GM18909 (cell line): ENCODE results near the gene SLC16A13.
"Not testable (repeated sequence)": the region's sequence is repeated elsewhere in the genome, so short reads cannot be mapped to it uniquely, and the experiment has no call there.

Experiments used
- ATAC-seq: cut with Tn5 transposase; IDR thresholded peaks from one replicate; pipeline ENCODE4 v1.9.1; 2021; ENCODE audit warnings: mild to moderate bottlenecking; ENCODE audit not compliant: unreplicated experiment, poor library complexity

The SLC16A13 gene

DNA sequence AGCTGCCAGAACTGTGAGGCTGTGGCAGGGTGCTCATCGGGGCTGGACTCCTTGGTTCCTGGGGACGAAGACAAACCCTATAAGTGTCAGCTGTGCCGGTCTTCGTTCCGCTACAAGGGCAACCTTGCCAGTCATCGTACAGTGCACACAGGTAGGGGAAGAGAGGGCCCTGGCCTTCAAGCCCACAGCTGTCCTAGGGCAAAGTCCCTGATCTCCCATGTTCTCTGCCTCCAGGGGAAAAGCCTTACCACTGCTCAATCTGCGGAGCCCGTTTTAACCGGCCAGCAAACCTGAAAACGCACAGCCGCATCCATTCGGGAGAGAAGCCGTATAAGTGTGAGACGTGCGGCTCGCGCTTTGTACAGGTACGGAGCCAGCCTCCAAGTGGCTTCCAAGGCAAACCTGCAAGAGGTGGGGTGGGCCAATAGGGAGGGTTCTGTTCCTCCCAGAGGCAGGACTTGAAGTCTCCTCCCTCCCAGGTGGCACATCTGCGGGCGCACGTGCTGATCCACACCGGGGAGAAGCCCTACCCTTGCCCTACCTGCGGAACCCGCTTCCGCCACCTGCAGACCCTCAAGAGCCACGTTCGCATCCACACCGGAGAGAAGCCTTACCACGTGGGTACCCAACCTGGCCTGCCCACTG lies 9.2 kb upstream of the SLC16A13 start:
- no peak for ATAC-seq

- no peak for ATAC-seq
These were observed 8.5 kb upstream of the SLC16A13 start for GRCh38 chr17:7027335-7027734.

- no peak for ATAC-seq
These were observed 6.7 kb upstream of the SLC16A13 start for GRCh38 chr17:7029096-7029495.

DNA sequence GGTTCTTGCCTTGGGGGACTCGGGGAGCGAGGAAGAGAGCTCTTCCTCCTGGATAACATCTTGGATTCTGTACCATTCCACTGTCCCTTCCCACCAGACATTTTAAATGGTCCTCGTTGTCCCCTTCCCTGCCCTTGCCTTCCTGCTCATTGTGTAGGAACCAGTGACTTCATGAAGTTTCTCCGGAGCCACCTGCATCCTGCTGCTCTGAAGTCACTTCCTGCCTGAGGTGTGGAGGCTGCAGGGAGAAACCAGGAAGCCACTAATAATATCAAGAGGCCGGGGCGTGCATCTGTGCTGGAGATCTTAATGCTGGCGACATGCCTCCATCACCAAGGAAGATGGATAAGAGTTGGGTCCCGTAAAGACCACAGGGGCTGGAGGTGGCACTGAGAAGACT lies 6.2 kb upstream of the SLC16A13 start:
- no peak for ATAC-seq

- peak; percentile 11 for ATAC-seq
These were observed 742 bp upstream of the SLC16A13 start for GRCh38 chr17:7034955-7035590.

GRCh38 chr17:7038025-7038862 lies 2.4 kb downstream of the SLC16A13 start:
- ATAC-seq = no peak

DNA sequence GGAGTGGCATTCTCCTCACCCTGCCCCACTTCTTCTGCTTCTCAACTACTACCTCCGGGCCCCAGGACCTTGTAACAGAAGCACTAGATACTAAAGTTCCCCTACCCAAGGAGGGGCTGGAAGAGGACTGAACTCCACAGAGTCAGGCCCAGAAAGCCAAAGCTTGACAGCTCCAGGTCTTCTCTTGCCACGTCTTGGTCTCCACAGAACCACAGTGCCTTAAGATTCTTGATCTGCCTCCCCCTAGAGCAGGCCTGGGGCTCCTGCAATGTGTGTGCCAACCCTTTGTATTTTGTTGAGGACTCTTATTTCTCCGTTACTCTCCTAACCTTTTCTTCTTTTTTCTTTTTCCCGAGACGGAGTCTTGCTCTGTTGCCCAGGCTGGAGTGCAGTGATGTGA lies 4.0 kb downstream of the SLC16A13 start:
- no peak for ATAC-seq

DNA sequence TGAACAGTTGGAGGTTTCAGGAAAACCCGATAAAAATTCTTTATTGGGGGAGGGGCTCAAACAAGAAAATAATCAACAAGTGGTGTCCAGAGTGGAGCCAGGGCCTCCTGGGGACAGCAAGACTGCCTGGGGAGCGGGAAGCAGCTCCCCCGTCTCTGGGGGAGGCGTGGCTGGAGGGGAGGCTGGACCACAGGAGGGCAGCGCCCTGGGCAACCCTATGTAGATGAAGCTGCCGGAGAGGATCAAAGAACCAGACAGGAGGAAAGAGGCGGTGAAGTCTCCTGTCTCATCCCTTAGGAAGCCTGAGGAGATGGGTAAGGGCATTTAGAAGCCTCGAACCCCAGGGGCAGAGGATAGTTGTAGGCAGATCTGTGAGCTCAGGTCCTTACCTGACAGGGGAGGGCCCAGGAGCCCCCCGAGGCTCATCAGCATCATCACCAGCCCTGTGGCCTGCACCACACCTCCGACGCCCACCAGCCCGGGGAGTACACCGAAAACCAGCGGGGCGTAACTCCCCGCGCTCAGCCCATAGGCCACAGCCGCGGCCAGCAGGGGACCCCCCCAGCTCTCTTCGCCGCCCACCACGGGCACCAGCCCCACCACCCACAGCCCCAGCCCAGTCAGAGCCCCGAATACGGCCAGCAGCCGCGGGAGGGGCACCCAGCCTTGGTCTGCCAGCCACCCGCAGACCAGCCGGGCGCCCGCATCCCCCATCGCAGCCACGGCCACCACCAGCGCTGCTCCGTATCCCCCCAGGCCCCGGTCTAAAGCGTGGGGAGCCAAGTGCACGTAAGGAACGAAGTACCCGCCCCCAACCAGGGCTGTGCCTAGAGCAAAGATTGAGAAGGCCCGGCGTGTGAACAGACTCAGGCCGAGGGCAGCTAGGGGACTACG lies 6.0 kb downstream of the SLC16A13 start:
- ATAC-seq = no peak

GRCh38 chr17:7042501-7043181 lies 6.8 kb downstream of the SLC16A13 start:
- ATAC-seq = no peak

DNA sequence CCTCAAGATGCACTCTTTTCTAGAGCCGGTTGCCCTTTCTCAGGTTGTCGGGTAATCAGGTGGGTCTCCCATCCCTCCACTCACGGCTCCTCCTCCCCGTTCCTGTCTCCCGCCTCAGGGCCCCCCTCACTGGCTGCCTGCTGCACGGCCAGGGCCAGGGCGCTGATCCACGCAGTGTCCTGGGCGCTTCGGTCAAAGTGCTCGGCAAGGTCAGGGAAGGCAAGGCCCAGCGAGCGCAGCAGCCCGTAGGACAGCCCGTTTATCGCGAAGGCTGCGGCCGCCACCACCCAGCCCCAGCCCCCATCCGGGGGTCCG lies 7.3 kb downstream of the SLC16A13 start:
- no peak for ATAC-seq

- ATAC-seq = no peak
These were observed 7.8 kb downstream of the SLC16A13 start, which contains the start of gene SLC16A11 for GRCh38 chr17:7043497-7044198. SLC16A11 (minus strand) TSS chr17:7044092; CDS start chr17:7043513, 579 bp downstream.

DNA sequence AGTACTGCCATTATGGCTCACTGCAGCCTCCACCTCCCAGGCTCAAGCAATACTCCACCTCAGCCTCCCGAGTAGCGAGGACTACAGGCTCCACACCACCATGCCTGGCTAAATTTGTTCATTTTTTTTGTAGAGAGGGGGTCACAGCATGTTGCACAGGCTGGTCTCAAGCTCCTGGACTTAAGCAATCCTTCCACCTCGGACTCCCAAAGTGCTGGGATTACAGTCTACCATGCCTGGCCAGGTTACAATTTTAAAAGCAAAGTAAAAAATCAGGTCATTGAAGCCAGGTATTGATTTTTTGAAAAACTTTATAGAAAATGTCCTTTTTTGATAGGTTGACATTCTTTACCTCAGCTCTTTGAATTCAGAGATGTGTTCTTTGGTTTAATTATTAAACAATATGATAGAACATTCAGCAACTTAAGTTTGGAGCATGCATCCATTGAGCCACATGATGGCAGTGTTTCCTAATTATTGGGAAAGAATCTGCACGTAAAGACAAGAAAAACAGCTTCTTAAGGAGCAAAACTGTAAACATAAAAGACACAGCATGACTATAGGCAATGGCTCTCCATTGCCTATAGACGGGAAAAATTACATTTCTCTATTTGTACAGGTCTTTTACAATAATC lies 9.8 kb downstream of the SLC16A13 start:
- ATAC-seq = no peak

DNA sequence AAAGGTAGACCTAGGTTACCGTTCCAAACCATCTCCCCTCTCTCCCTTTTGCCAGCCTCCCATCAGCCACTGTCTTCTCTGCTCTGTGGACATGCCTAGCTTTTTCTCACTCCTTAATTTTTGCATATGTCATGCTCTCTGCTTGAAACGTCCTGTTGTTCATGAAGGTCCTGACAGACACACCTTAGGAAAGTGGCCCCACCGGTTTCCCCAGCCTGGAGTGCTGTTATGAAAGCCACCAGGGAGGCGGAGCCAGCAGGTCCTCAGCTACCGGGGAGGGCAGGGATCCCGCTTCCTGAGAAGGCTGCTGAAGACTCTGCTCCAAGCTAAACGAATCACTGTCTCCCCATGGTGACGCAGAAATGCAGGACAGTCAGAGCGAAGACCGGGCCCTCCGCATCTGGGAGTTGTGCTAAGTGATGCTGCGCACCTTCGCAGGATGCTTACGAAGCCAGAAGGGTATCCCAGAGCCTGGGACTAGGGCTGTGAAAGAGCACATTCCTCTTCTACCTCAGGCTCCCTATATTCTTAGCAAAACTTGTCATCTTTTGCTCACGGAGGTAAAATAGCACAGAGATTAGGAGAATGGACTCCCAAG lies 10.4 kb downstream of the SLC16A13 start:
- ATAC-seq = no peak

DNA sequence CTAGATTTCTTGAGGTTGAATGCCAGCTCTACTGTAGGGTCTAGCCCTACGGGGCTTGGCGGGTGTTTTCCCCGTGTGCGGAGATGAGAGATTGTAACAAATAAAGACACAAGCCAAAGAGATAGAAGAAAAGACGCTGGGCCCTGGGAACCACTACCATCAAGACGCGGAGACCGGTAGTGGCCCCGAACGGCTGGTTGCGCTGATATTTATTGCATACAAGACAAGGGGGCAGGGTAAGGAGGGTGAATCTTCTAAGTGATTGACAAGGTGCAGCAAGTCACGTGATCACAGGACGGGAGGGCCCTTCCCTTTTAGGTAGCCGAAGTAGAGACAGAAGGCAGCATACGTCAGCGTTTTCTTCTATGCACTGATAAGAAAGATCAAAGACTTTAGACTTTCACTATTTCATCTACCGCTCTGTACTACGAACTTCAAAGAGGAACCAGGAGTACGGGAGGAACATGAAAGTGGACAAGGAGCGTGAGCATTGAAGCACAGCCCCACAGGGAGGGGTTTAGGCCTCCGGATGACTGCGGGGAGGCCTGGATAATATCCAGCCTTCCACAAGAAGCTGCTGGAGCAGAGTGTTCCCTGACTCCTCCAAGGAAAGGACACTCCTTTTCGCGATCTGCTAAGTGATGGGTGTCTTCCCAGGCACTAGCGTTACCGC lies 11.0 kb downstream of the SLC16A13 start:
- ATAC-seq = not testable (repeated sequence)

DNA sequence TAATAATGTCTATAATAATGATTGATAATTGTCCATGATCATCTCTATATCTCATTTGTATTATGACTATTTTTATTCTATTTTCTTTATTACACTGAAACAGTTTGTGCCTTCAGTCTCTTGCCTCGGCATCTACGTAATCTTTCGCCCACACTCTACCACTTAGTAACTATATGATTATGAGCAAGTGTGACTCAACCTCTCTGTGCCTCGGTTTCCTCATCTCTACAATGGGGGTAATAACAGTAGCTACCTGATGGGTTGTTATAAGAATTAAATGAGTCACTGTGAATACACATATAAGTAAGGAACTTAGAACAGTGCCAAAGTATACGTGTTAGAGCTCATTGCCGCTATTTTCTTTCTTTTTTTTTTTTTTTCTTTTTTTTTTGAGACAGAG lies 11.8 kb downstream of the SLC16A13 start:
- ATAC-seq = no peak

DNA sequence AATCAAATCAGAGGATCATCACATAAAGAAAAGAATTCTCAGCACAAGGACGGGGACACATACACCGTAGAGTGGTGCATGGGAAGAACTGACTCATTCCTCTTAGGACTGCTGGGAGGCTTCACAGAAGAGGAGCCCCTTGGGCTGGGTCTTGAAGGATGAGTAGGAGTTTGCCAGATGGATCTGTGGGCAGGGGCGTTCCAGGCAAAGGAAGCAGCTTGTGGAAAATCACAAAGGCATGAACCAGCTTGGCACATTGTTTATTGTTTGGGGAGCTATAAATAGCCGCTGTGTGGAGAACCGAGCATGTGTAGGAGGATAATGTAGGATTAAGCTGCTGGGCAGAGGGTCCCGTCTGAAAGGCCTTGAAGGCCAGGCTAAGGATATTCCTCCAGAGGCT lies 13.2 kb downstream of the SLC16A13 start:
- no peak for ATAC-seq

DNA sequence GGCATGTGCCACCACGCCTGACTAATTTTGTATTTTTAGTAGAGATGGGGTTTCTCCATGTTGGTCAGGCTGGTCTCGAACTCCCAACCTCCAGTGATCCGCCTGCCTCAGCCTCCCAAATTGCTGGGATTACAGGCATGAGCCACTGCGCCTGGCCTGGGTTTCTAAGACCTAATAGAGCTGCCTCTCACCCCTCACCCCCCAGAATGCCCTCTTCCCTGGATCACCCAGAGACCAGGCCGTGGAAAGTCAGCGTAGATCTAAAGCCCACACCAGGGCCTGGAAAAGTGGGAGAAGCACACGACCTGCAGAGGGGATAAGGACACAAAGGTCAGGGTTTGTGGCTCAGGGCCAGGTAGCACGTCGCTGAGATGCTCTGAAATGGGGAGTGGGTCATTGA lies 14.8 kb downstream of the SLC16A13 start:
- ATAC-seq = not testable (repeated sequence)

- ATAC-seq = no peak
These were observed 20.6 kb downstream of the SLC16A13 start for GRCh38 chr17:7056386-7056785.
